Large intestine (tissue), 3 donors: ENCODE measurements around the gene PSMF1. TPM values are rescaled to one million over a fixed set of nuclear protein-coding genes. Genes with fewer than 3 reads are reported as not detected.

Source experiments
- DNase-seq, 2 donors: peaks; one replicate each; pipeline versions ENCODE4 v3.0.0 to v3.0.0-alpha.2; 2013
- H3K27ac ChIP-seq: one replicate; pipeline ENCODE4 v1.5.1; 2013; ENCODE audit warnings: low read length
- H3K27me3 ChIP-seq: 2 replicates; pipeline ENCODE4 v1.6.1; 2013; ENCODE audit warnings: low read length; ENCODE audit not compliant: control insufficient read depth, insufficient read depth
- H3K36me3 ChIP-seq: 2 replicates; pipeline ENCODE4 v1.6.1; 2013; ENCODE audit warnings: low read length; ENCODE audit not compliant: control insufficient read depth, insufficient read depth
- H3K4me1 ChIP-seq: one replicate; pipeline ENCODE4 v1.6.1; 2013; ENCODE audit warnings: low read length; ENCODE audit not compliant: control insufficient read depth, insufficient read depth
- H3K4me3 ChIP-seq: one replicate; pipeline ENCODE4 v1.5.1; 2013; ENCODE audit warnings: low read length
- H3K9me3 ChIP-seq: one replicate; pipeline ENCODE4 v1.6.1; 2013; ENCODE audit warnings: mild to moderate bottlenecking, low read depth, low read length, moderate library complexity; ENCODE audit not compliant: control insufficient read depth
- WGBS: methylation state at CpG from one replicate; pipeline ENCODE4 v1.1.5; 2013; ENCODE audit warnings: low lambda C conversion rate; ENCODE audit not compliant: insufficient coverage; 5-methylcytosine and 5-hydroxymethylcytosine counted together
- polyA plus RNA-seq: library from polyadenylated mRNA; unstranded; fragments of 120-200 nt; gene quantifications from one replicate; pipeline ENCODE4 v1.2.1, GENCODE V29; 2013

PSMF1 gene
- polyA plus RNA-seq, 1 donor: 121 TPM

- Histone ChIP-seq H3K27ac (no peak overlapping the region), H3K27me3 (no peaks in the 10 kb centered on the region), H3K9me3 (no peaks in the 10 kb centered on the region), H3K4me3 (no peak overlapping the region), H3K36me3 (no peaks in the 10 kb centered on the region), H3K4me1 (peaks cover 12% of the 10 kb centered on the region)
- DNase-seq: no peak
- WGBS: no CpG with 5 or more reads among the region's 5 CpGs
Measured at GRCh38 chr20:1198751-1199150, 80.3 kb downstream of the PSMF1 start.

- H3K9me3 ChIP-seq: no peaks in the 10 kb centered on the region
- no peak overlapping the region for H3K4me3 ChIP-seq
- WGBS: 80% methylated on average over 3 of the region's 7 CpGs
- DNase-seq: no peak
- H3K27me3 ChIP-seq: no peaks in the 10 kb centered on the region
- H3K27ac ChIP-seq: no peak overlapping the region
- peaks cover 15% of the 10 kb centered on the region for H3K4me1 ChIP-seq
- H3K36me3 ChIP-seq: no peaks in the 10 kb centered on the region
Measured at GRCh38 chr20:1199212-1199873, 80.9 kb downstream of the PSMF1 start.

- Histone ChIP-seq H3K9me3 (no peaks in the 10 kb centered on the region), H3K4me3 (no peak overlapping the region), H3K36me3 (no peaks in the 10 kb centered on the region), H3K4me1 (peaks cover 13% of the 10 kb centered on the region), H3K27ac (no peak overlapping the region), H3K27me3 (no peaks in the 10 kb centered on the region)
- DNase-seq: no peak
- WGBS: no CpG with 5 or more reads among the region's 1 CpG
Measured at GRCh38 chr20:1199964-1200363, 81.6 kb downstream of the PSMF1 start.

- no peaks in the 10 kb centered on the region for H3K27me3 ChIP-seq
- no peak within 1 kb of the TSS for H3K4me3 ChIP-seq
- no peak for DNase-seq
- 17% methylated on average over 1 of the region's 5 CpGs for WGBS
- H3K4me1 ChIP-seq: peaks cover 4% of the 10 kb centered on the region
- no peaks in the 10 kb centered on the region for H3K36me3 ChIP-seq
- no peak within 1 kb of the TSS for H3K27ac ChIP-seq
- no peaks in the 10 kb centered on the region for H3K9me3 ChIP-seq
Measured at GRCh38 chr20:1202762-1203504, 84.5 kb downstream of the PSMF1 start, which contains the start of gene C20orf202. C20orf202 (plus strand) TSS chr20:1203454; CDS start chr20:1203586, 132 bp downstream.

GRCh38 chr20:1203630-1204029 is 85.2 kb downstream of the PSMF1 start:
- Histone ChIP-seq H3K27ac (no peak overlapping the region), H3K27me3 (no peaks in the 10 kb centered on the region), H3K4me1 (peaks cover 4% of the 10 kb centered on the region), H3K4me3 (no peak overlapping the region), H3K9me3 (no peaks in the 10 kb centered on the region), H3K36me3 (no peaks in the 10 kb centered on the region)
- DNase-seq: no peak
- no CpG with 5 or more reads among the region's 5 CpGs for WGBS

GRCh38 chr20:1204113-1204512 is 85.7 kb downstream of the PSMF1 start:
- peaks cover 4% of the 10 kb centered on the region for H3K4me1 ChIP-seq
- DNase-seq: no peak
- no peak overlapping the region for H3K27ac ChIP-seq
- no peak overlapping the region for H3K4me3 ChIP-seq
- H3K9me3 ChIP-seq: no peaks in the 10 kb centered on the region
- H3K27me3 ChIP-seq: no peaks in the 10 kb centered on the region
- no peaks in the 10 kb centered on the region for H3K36me3 ChIP-seq
- no CpG with 5 or more reads among the region's 5 CpGs for WGBS

- H3K9me3 ChIP-seq: no peaks in the 10 kb centered on the region
- no peak overlapping the region for H3K4me3 ChIP-seq
- no peaks in the 10 kb centered on the region for H3K36me3 ChIP-seq
- no CpG with 5 or more reads among the region's 2 CpGs for WGBS
- no peak overlapping the region for H3K27ac ChIP-seq
- H3K27me3 ChIP-seq: no peaks in the 10 kb centered on the region
- peaks cover 4% of the 10 kb centered on the region for H3K4me1 ChIP-seq
- no peak for DNase-seq
Measured at GRCh38 chr20:1204576-1204975, 86.2 kb downstream of the PSMF1 start.

GRCh38 chr20:1205802-1206201 is 87.4 kb downstream of the PSMF1 start:
- Histone ChIP-seq H3K27ac (no peak overlapping the region), H3K9me3 (no peaks in the 10 kb centered on the region), H3K36me3 (no peaks in the 10 kb centered on the region), H3K4me1 (peaks cover 4% of the 10 kb centered on the region), H3K4me3 (no peak overlapping the region), H3K27me3 (no peaks in the 10 kb centered on the region)
- WGBS: 100% methylated on average over 4 of the region's 8 CpGs
- no peak for DNase-seq

- WGBS: 80% methylated on average over 1 of the region's 19 CpGs
Measured at GRCh38 chr20:1206366-1207148, 88.2 kb downstream of the PSMF1 start.

GRCh38 chr20:1207293-1207878 is 89.0 kb downstream of the PSMF1 start:
- no CpG with 5 or more reads among the region's 3 CpGs for WGBS
- H3K9me3 ChIP-seq: no peaks in the 10 kb centered on the region
- H3K36me3 ChIP-seq: no peaks in the 10 kb centered on the region
- no peaks in the 10 kb centered on the region for H3K27me3 ChIP-seq
- DNase-seq: no peak
- H3K4me3 ChIP-seq: no peak overlapping the region
- no peak overlapping the region for H3K27ac ChIP-seq
- H3K4me1 ChIP-seq: peaks cover 4% of the 10 kb centered on the region

More at GRCh38 chr20:1206366-1207148, 88.2 kb downstream of the PSMF1 start:
- Histone ChIP-seq H3K36me3 (no peaks in the 10 kb centered on the region), H3K27me3 (no peaks in the 10 kb centered on the region), H3K9me3 (no peaks in the 10 kb centered on the region), H3K27ac (no peak overlapping the region), H3K4me3 (no peak overlapping the region), H3K4me1 (peaks cover 4% of the 10 kb centered on the region)
- no peak for DNase-seq
